Cortex of kidney (tissue), 1 donor: Measurements from ENCODE around the gene CDK14.

ENCODE experiments used
- DNase-seq: peaks from one replicate; lab custom pipeline; 2025; lab: John Stamatoyannopoulos, UW

The CDK14 gene

GRCh38 chr7:90642978-90643377 lies 46.9 kb downstream of the CDK14 start:
- no peak for DNase-seq

- DNase-seq = no peak
Measured at GRCh38 chr7:90645784-90646183, 49.7 kb downstream of the CDK14 start.

- no peak for DNase-seq
Measured at GRCh38 chr7:90648107-90648506, 52.0 kb downstream of the CDK14 start.

- DNase-seq = no peak
Measured at GRCh38 chr7:90648834-90649233, 52.7 kb downstream of the CDK14 start.

GRCh38 chr7:90654718-90655427 lies 58.8 kb downstream of the CDK14 start:
- DNase-seq = no peak

- DNase-seq = no peak
Measured at GRCh38 chr7:90655566-90655965, 59.4 kb downstream of the CDK14 start.

GRCh38 chr7:90657481-90657880 lies 61.4 kb downstream of the CDK14 start:
- no peak for DNase-seq

GRCh38 chr7:90660100-90660499 lies 64.0 kb downstream of the CDK14 start:
- no peak for DNase-seq

GRCh38 chr7:90660819-90661218 lies 64.7 kb downstream of the CDK14 start:
- DNase-seq = no peak

GRCh38 chr7:90661290-90662151 lies 65.4 kb downstream of the CDK14 start:
- no peak for DNase-seq

- no peak for DNase-seq
Measured at GRCh38 chr7:90663176-90663575, 67.1 kb downstream of the CDK14 start.

- no peak for DNase-seq
Measured at GRCh38 chr7:90666186-90666585, 70.1 kb downstream of the CDK14 start.

- no peak for DNase-seq
Measured at GRCh38 chr7:90668992-90669391, 72.9 kb downstream of the CDK14 start.

GRCh38 chr7:90669492-90669891 lies 73.4 kb downstream of the CDK14 start:
- DNase-seq = no peak

- no peak for DNase-seq
Measured at GRCh38 chr7:90671571-90671970, 75.5 kb downstream of the CDK14 start.

- no peak for DNase-seq
Measured at GRCh38 chr7:90672210-90672609, 76.1 kb downstream of the CDK14 start.

GRCh38 chr7:90674625-90675024 lies 78.5 kb downstream of the CDK14 start:
- DNase-seq = no peak

- no peak for DNase-seq
Measured at GRCh38 chr7:90675982-90676381, 79.9 kb downstream of the CDK14 start.

GRCh38 chr7:90677486-90678404 lies 81.6 kb downstream of the CDK14 start:
- no peak for DNase-seq

GRCh38 chr7:90678986-90679385 lies 82.9 kb downstream of the CDK14 start:
- DNase-seq = no peak

GRCh38 chr7:90680484-90680883 lies 84.4 kb downstream of the CDK14 start:
- DNase-seq = no peak

GRCh38 chr7:90681336-90682022 lies 85.4 kb downstream of the CDK14 start:
- DNase-seq = no peak
